ENCODE results near the gene CRNKL1. TPM values are rescaled to one million over a fixed set of nuclear protein-coding genes. Genes with fewer than 3 reads are reported as not detected.

The CRNKL1 gene
- total RNA-seq, 1 experiment from 2014 or later: 20.4 TPM

DNA sequence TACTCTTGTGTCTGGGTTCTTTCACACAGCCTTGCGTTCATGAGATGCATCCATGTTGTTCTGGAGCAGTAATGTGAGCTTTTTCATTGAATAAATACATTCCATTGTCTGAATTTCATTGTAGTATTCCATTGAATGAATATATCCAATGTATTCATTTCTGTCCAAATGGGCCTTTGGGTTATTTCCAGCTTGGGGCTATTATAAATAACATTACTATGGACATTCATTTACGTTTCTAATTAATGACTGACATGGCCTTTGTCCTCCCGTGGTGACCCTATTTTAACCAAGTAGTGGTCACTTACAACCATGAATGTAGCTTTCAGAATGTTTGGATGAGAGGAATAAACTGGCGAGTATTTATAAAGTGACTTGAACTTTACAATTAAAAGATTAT is 65.2 kb downstream of the CRNKL1 start:
- Histone ChIP-seq H3K27me3 (ENCODE audit: insufficient read depth, low read length) (no peaks in the 10 kb centered on the region), H3K9me2 (ENCODE audit: insufficient read depth) (no peaks in the 10 kb centered on the region), H3K9me3 (ENCODE audit: control insufficient read depth in 1 of 2, insufficient read depth in 1 of 2, low read depth in 1 of 2, low read length in 2 of 2) (no peaks in the 10 kb centered on the region), H3K4me2 (ENCODE audit: low read length) (no peak overlapping the region), H2AFZ (ENCODE audit: low read depth, low read length, poor library complexity, severe bottlenecking) (peak overlapping the region; percentile 9), H3K9ac (ENCODE audit: low read length) (no peak overlapping the region), H4K20me1 (ENCODE audit: insufficient read depth) (no peaks in the 10 kb centered on the region), H3K4me1 (ENCODE audit: control insufficient read depth in 1 of 2, insufficient read depth in 2 of 2, low read length in 2 of 2) (peaks cover 20 to 38% of the 10 kb centered on the region in 2 experiments), H3K36me3 (ENCODE audit: control insufficient read depth in 1 of 2, insufficient read depth in 2 of 2, low read length in 2 of 2) (no peaks in the 10 kb centered on the region), H3K79me2 (ENCODE audit: insufficient read depth, low read length) (no peaks in the 10 kb centered on the region), H3K4me3 (replicated peaks in 1 of 2; ENCODE audit: low read depth in 1 of 2, low read length in 2 of 2) (no peak overlapping the region), H3K27ac (ENCODE audit: low read depth, low read length) (no peak overlapping the region)
- ATAC-seq: no peak
- BruUV-seq (replicated peaks): no TSS peak
- intact Hi-C loops (cut with micrococcal nuclease): no loop called here
- RAD21 ChIA-PET (ENCODE audit: low non-redundant PET in 1 of 2, low total read pairs in 2 of 2, uncharacterized antibody in 2 of 2, unreplicated experiment in 2 of 2): no interaction called here
- TF ChIP-seq SRF (IDR thresholded peaks at IDR 0.05; ENCODE audit: low read depth) (no peak), JUND (IDR thresholded peaks at IDR 0.05) (no peak), YY1 (IDR thresholded peaks at IDR 0.05; ENCODE audit: extremely low read depth, insufficient replicate concordance, low read depth, low read length) (no peak), REST (IDR thresholded peaks at IDR 0.05; ENCODE audit: low read depth) (no peak), ZNF274 (IDR thresholded peaks at IDR 0.05; ENCODE audit: low read depth, low read length) (no peak), RAD21 (IDR thresholded peaks at IDR 0.05; ENCODE audit: low read depth) (no peak), CBX3 (IDR thresholded peaks at IDR 0.05; ENCODE audit: low read depth) (no peak), TCF7L2 (IDR thresholded peaks at IDR 0.05; ENCODE audit: borderline replicate concordance, extremely low read depth, insufficient read depth, insufficient read length) (no peak), ATF3 (IDR thresholded peaks at IDR 0.05) (no peak), ZFX (IDR thresholded peaks at IDR 0.05) (no peak), SIN3A (IDR thresholded peaks at IDR 0.05; ENCODE audit: low read depth) (no peak), EZH2phosphoT487 (IDR thresholded peaks at IDR 0.05; ENCODE audit: borderline replicate concordance) (no peak), ELF1 (IDR thresholded peaks at IDR 0.05; ENCODE audit: borderline replicate concordance, low read depth) (no peak), EZH2 (IDR thresholded peaks at IDR 0.05) (no peak), POLR2AphosphoS5 (IDR thresholded peaks at IDR 0.05; ENCODE audit: low read depth, low read length) (no peak), EGR1 (IDR thresholded peaks at IDR 0.05; ENCODE audit: low read depth) (no peak), SP1 (IDR thresholded peaks at IDR 0.05; ENCODE audit: low read depth) (no peak), POLR2A (IDR thresholded peaks at IDR 0.05; ENCODE audit: borderline replicate concordance, extremely low read depth, insufficient read depth, insufficient read length) (no peak)
- TF ChIP-seq, protein P1, sequence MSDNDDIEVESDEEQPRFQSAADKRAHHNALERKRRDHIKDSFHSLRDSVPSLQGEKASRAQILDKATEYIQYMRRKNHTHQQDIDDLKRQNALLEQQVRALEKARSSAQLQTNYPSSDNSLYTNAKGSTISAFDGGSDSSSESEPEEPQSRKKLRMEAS (IDR thresholded peaks at IDR 0.05): no peak
- TF ChIP-seq, protein P2, sequence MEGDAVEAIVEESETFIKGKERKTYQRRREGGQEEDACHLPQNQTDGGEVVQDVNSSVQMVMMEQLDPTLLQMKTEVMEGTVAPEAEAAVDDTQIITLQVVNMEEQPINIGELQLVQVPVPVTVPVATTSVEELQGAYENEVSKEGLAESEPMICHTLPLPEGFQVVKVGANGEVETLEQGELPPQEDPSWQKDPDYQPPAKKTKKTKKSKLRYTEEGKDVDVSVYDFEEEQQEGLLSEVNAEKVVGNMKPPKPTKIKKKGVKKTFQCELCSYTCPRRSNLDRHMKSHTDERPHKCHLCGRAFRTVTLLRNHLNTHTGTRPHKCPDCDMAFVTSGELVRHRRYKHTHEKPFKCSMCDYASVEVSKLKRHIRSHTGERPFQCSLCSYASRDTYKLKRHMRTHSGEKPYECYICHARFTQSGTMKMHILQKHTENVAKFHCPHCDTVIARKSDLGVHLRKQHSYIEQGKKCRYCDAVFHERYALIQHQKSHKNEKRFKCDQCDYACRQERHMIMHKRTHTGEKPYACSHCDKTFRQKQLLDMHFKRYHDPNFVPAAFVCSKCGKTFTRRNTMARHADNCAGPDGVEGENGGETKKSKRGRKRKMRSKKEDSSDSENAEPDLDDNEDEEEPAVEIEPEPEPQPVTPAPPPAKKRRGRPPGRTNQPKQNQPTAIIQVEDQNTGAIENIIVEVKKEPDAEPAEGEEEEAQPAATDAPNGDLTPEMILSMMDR (IDR thresholded peaks at IDR 0.05 in 2 of 3, conservative IDR thresholded peaks at IDR 0.05 in 1 of 3; ENCODE audit: borderline replicate concordance in 1 of 3, insufficient read depth in 1 of 3, low read depth in 2 of 3, low read length in 2 of 3): no peak
- POLR2A ChIA-PET: no interaction called here
- CTCF ChIA-PET: no interaction called here
- no peak for DNase-seq (ENCODE audit: low read depth, low spot score)
